Osteoblast (primary cell): ENCODE measurements around the gene GPR55. TPM values are rescaled to one million over a fixed set of nuclear protein-coding genes. Genes with fewer than 3 reads are reported as not detected.
"Not testable (repeated sequence)": the region's sequence is repeated elsewhere in the genome, so short reads cannot be mapped to it uniquely, and the experiment has no call there.

Source experiments
- DNase-seq: peaks from one replicate; pipeline ENCODE4 v3.0.0; 2011; ENCODE audit warnings: low spot score, mixed read lengths; ENCODE audit not compliant: insufficient read length; ENCODE audit errors: missing footprints
- H2AFZ ChIP-seq: 2 replicates; pipeline ENCODE4 v1.6.0; 2011; ENCODE audit warnings: mild to moderate bottlenecking, low read length
- H3K27ac ChIP-seq: 2 replicates; pipeline ENCODE4 v1.5.1; 2011; ENCODE audit warnings: mild to moderate bottlenecking, low read depth, low read length, moderate library complexity
- H3K27me3 ChIP-seq: 2 replicates; pipeline ENCODE4 v1.6.0; 2012; ENCODE audit warnings: mild to moderate bottlenecking, control low read depth, inconsistent platforms, low read length, moderate library complexity; ENCODE audit not compliant: insufficient read depth
- H3K36me3 ChIP-seq: 2 replicates; pipeline ENCODE4 v1.5.1; 2011; ENCODE audit warnings: mild to moderate bottlenecking, low read length, control low read depth, moderate library complexity; ENCODE audit not compliant: insufficient read depth
- H3K4me1 ChIP-seq: 2 replicates; pipeline ENCODE4 v1.5.1; 2011; ENCODE audit warnings: mild to moderate bottlenecking, low read length, control low read depth, moderate library complexity; ENCODE audit not compliant: insufficient read depth
- H3K4me2 ChIP-seq: 2 replicates; pipeline ENCODE4 v1.6.0; 2011; ENCODE audit warnings: mild to moderate bottlenecking, low read length; ENCODE audit not compliant: insufficient read depth
- H3K4me3 ChIP-seq: fragments of 200-600 bp; sonication (generic); 3 replicates; pipeline ENCODE4 v1.5.1; 2012; ENCODE audit warnings: mild to moderate bottlenecking, low read length, inconsistent platforms; ENCODE audit not compliant: insufficient read depth
- H3K79me2 ChIP-seq: 2 replicates; pipeline ENCODE4 v1.6.0; 2012; ENCODE audit warnings: mild to moderate bottlenecking, low read length, control low read depth, inconsistent platforms; ENCODE audit not compliant: insufficient read depth
- H3K9me3 ChIP-seq: 2 replicates; pipeline ENCODE4 v1.5.1; 2011; ENCODE audit warnings: low read depth, low read length, control low read depth
- H4K20me1 ChIP-seq: 2 replicates; pipeline ENCODE4 v1.6.0; 2012; ENCODE audit warnings: mild to moderate bottlenecking, low read length, control low read depth; ENCODE audit not compliant: insufficient read depth
- total RNA-seq: library from RNA; depleted of rRNA; stranded (reverse); fragments of >200 nt; gene quantifications from 2 replicates; pipeline ENCODE4 v1.2.3, GENCODE V29; 2012
- TF ChIP-seq, protein P1 (sequence below): IDR thresholded peaks from 2 replicates; pipeline ENCODE4 v1.5.1; 2011; ENCODE audit warnings: mild to moderate bottlenecking, low read depth, low read length, moderate library complexity; ENCODE audit errors: extremely low read depth

The GPR55 gene
- total RNA-seq, 1 donor = not detected

DNA sequence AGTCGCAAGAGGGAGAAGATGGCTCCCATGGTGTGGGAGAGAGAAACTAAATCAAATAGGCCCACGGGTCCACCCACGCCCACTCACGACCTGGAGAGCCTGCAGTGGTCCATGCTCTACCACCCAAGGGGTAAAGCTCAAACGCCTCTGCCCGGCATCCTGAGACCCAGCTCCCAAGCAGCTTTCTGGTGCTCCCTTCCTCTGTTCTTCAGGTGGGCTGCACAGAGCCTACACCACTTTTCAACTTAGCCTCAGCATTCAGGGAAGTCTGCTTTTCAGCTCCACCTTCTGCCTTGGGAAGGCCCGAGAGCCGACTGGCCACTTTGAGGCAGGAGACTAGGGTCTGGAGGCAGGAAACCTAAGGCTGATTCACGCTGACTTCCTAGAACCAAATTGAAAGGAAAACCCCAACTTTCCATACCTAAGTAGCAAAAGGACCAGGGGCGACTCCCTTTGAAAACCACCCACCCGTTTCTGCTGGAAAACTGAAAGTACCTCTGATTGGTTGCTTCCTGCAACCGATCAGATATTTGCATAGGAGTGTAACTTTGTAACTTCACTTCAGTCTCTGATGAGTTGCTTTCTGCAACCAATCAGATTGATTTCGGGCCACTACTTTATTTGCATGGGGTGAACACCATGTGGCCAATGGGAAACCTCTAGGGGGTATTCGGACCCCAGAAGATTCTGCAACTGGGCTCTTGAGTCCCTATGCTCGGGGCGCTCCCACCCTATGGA is 44.0 kb upstream of the GPR55 start:
- Histone ChIP-seq H4K20me1 (no peaks in the 10 kb centered on the region), H3K36me3 (no peaks in the 10 kb centered on the region), H2AFZ (peak overlapping the region; percentile 66), H3K9me3 (no peaks in the 10 kb centered on the region), H3K4me2 (peak overlapping the region; percentile 38), H3K27me3 (no peaks in the 10 kb centered on the region), H3K4me3 (peak overlapping the region; percentile 31), H3K27ac (no peak overlapping the region), H3K79me2 (no peaks in the 10 kb centered on the region), H3K4me1 (peaks cover 6% of the 10 kb centered on the region)
- DNase-seq = peak; percentile 82
- TF ChIP-seq, protein P1, sequence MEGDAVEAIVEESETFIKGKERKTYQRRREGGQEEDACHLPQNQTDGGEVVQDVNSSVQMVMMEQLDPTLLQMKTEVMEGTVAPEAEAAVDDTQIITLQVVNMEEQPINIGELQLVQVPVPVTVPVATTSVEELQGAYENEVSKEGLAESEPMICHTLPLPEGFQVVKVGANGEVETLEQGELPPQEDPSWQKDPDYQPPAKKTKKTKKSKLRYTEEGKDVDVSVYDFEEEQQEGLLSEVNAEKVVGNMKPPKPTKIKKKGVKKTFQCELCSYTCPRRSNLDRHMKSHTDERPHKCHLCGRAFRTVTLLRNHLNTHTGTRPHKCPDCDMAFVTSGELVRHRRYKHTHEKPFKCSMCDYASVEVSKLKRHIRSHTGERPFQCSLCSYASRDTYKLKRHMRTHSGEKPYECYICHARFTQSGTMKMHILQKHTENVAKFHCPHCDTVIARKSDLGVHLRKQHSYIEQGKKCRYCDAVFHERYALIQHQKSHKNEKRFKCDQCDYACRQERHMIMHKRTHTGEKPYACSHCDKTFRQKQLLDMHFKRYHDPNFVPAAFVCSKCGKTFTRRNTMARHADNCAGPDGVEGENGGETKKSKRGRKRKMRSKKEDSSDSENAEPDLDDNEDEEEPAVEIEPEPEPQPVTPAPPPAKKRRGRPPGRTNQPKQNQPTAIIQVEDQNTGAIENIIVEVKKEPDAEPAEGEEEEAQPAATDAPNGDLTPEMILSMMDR = no peak

DNA sequence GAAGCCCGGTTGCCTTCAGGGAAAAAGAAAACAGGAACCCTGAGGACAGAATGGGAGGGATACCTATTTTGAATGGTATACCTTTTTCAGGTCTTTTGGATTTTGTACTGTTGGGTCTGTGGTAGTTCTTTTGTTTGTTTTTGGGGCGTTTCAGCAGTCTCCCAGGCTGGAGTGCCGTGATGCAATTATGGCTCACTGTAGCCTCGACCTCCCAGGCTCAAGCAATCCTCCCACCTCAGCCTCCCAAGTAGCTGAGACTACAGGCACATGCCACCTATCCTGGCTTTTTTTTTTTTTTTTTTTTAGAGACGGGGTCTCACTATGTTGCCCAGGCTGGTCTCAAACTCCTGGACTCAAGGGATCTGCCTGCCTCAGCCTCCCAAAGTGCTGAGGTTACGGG is 43.3 kb upstream of the GPR55 start:
- H3K4me3 ChIP-seq, H3K79me2 ChIP-seq, H3K4me1 ChIP-seq, H3K9me3 ChIP-seq, H3K27me3 ChIP-seq, H3K4me2 ChIP-seq, H3K27ac ChIP-seq, H2AFZ ChIP-seq, H4K20me1 ChIP-seq, H3K36me3 ChIP-seq, DNase-seq: not testable (repeated sequence)

DNA sequence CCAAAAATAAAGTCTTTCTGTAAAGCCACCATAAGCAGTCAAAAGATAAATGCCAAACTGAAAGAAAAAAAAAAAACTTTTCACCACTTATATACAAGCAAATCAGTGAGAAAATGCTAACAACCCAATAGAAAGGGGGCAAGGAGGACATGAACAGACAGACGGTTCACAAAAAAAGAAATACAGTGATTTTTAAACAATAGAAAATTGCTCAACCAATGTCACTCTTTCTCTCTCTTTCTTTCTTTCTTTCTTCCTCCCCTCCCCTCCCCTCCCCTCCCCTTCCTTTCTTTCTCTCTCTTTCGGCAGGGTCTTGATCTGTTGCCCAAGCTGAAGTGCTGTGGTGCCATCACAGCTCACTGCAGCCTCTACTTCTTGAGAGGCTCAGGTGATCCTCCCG is 42.1 kb upstream of the GPR55 start:
- H3K9me3 ChIP-seq = no peaks in the 10 kb centered on the region
- H2AFZ ChIP-seq = no peak overlapping the region
- H3K4me2 ChIP-seq = no peak overlapping the region
- no peaks in the 10 kb centered on the region for H3K79me2 ChIP-seq
- H3K36me3 ChIP-seq = no peaks in the 10 kb centered on the region
- H3K27me3 ChIP-seq = peaks cover 5% of the 10 kb centered on the region
- H3K4me1 ChIP-seq = no peaks in the 10 kb centered on the region
- H4K20me1 ChIP-seq = no peaks in the 10 kb centered on the region
- H3K27ac ChIP-seq = no peak overlapping the region
- DNase-seq = no peak
- no peak overlapping the region for H3K4me3 ChIP-seq
- TF ChIP-seq, protein P1 = no peak

DNA sequence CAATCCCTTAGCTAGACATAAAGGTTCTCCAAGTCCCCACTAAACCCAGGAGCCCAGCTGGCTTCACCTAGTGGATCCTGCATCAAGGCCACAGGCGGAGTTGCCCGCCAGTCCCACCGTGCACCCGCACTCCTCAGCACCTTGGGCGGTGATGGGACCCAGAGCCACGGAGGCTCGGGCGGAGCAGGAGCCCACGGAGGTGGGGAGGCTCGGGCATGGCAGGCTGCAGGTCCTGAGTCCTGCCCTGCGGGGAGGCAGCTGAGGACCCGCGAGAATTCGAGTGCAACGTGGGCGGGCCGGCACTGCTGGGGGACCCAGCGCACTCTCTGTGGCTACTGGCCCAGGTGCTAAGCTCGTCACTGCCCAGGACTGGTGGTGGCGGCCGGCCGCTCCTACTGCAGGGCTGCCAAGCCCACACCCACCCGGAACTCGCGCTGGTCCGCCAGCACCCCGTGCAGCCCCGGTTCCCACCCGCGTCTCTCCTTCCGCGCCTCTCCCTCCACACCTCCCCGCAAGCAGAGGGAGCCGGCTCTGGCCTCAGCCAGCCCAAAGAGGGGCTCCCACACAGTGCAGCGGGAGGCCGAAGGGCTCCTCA is 39.2 kb upstream of the GPR55 start:
- Histone ChIP-seq H3K36me3 (no peaks in the 10 kb centered on the region), H3K27ac (no peak overlapping the region), H3K79me2 (no peaks in the 10 kb centered on the region), H4K20me1 (no peaks in the 10 kb centered on the region), H3K4me2 (no peak overlapping the region), H3K4me3 (no peak overlapping the region), H2AFZ (no peak overlapping the region), H3K9me3 (no peaks in the 10 kb centered on the region), H3K4me1 (no peaks in the 10 kb centered on the region), H3K27me3 (peaks cover 9% of the 10 kb centered on the region)
- TF ChIP-seq, protein P1 = no peak
- no peak for DNase-seq
